T47D (cell line): ENCODE data around the gene PIANP.
"Not testable (repeated sequence)": the region's sequence is repeated elsewhere in the genome, so short reads cannot be mapped to it uniquely, and the experiment has no call there.

Source experiments
- DNase-seq, 2 experiments: peaks; one replicate each; pipeline versions ENCODE4 v3.0.0 to v3.0.0-alpha.2; 2011 to 2012; ENCODE audit warnings: low read depth in 1 of 2, low spot score in 1 of 2
- JUND ChIP-seq: IDR thresholded peaks from 2 replicates; pipeline ENCODE4 v1.6.1; 2012; ENCODE audit warnings: low read depth
- in situ Hi-C: cut with HindIII; loops from 2 replicates; pipeline ENCODE4 v1.10.0; 2016; ENCODE audit warnings: low sequenced_read_pairs, low pct_unique_long_range_greater_than_20kb

PIANP gene, protein sequence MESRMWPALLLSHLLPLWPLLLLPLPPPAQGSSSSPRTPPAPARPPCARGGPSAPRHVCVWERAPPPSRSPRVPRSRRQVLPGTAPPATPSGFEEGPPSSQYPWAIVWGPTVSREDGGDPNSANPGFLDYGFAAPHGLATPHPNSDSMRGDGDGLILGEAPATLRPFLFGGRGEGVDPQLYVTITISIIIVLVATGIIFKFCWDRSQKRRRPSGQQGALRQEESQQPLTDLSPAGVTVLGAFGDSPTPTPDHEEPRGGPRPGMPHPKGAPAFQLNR

DNA sequence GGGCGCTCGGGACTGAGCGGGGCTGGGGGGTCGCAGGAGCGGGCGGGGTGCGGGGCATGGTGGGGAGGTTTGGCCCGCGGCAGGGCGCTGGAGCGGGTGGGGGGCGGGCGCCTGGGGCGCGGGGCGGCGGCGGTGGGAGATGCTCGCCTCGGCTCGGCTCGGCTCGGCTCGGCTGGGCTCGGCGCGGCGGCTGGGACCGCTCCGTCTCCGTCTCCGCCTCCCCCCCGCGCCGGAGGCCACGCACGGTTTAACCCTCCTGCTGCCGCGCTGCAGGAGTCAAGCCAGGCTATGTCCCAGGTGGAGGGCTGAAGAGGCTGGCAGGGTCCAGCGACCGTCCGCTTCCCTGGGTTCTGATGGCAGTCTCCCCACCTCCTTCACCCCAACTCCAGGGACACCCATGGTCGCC is at the start of gene PIANP:
TSS of gene PIANP (minus strand) at position 170 of the 406 bp plus-strand sequence. CDS start 2,754 bp downstream, outside the sequence.
- peak; percentile 20 to 23 for DNase-seq
- TF ChIP-seq JUND = no peak
- in situ Hi-C loops = no loop called here

DNA sequence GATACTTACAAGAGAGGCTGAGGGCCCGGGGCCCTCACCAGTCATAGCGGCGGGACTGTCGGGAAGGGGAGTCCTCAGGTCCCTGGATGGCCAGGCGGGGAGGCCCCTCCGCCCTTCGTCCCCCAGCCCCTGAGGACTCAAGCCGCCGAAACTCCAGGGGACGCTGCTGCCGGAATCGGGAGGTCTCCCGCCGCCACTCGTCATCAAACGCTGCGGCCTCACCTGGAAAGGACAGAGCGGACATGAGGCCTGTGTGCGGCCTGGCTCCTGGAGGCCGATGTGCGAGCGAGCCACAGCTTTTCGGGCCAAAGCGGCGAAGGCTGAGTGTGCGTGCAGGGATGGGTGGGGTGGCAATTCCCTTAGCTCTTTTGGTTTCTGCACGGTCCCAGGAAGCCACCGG is 48.1 kb upstream of the PIANP start:
- TF ChIP-seq JUND = no peak
- in situ Hi-C loops = no loop called here
- no peak for DNase-seq

DNA sequence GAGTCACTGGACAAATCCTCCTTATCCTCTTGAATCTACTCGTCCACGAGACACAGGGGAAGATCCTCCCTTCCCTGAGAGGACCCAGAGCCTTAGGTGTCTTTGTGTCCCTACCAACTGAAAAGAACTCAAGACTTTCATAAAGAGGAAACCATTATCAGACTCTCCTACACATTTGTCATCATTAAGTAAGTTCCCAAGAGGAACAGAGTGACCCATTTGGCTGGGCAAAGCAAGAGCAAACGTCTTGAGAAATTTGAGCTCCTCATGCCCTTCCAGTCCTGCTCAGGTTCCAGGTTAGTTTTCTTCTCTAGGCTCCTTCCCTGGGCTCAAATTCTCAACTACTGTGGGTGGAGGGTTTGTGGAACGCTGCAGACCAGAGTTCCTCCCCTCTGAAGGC is 46.6 kb upstream of the PIANP start:
- no peak for DNase-seq
- no peak for TF ChIP-seq JUND
- in situ Hi-C loops = no loop called here

DNA sequence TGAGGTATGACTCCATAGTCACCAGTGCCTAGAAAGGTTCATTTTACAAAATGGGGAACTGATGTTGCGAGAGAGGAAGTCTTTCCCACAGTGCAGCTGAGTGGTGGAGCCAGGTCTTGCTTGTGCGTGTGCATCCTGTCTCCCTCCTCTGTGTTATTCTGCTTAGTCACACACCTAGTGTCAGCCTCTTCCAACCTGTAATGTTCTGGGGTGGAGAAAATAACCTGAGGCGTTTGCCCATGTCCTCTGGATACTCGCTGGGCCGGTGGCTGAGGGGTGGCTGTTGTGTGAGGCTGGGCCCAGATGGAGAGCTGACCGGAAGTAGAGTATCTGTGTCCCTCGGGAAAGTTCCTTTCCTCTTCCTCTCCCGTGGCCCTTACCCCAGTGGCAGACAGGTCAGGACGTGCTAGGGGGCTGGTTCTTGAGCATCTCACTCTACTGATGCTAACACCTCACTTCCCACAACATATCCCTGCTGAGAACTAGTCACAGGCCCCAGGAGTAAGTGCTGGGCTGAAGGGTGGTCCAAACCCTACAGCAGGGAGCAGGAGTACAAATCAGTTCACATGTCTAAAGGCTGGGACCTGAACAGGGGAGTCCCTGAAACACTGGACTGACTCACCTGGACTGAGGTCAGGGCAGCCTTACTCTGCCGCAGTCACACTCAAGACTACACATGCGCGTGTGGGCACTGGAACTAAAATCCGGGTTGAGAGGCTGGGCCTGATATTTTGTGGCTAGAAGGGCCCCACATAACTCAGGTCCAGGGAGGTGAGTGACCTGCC is 45.3 kb upstream of the PIANP start:
- DNase-seq = no peak
- TF ChIP-seq JUND = no peak
- in situ Hi-C loops = no loop called here

DNA sequence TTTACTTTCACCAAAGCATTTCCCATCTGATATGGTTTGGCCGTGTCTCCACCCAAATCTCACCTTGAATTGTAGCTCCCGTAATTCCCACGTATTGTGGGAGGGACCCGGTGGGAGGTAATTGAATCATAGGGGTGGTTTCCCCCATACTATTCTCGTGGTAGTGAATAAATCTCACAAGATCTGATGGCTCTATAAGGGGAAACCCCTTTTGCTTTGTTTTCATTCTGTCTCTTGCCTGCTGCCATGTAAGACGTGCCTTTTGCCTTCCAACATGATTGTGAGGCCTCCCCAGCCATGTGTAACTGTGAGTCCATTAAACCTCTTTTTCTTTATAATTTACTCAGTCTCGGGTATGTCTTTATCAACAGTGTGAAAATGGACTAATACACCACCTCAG is 42.7 kb upstream of the PIANP start:
- in situ Hi-C loops, DNase-seq: not testable (repeated sequence)

DNA sequence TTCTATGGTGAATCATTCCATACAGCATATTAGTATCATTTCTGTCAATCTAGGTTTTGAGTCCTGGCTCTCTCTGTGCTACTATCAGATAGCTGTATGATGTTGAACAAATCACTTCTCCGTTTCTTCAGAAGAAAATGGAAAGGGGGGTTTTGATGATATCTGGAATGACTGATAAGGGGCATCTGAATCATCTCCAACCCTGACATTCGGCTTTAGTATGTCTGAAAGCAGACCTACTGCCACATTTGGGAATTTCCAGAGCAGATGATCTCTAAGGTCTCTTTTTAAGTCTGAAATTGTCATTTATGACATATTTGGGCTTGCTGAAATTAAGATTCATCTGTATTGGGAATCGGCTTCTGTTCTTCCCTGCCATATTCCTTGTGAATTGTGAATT is 42.2 kb upstream of the PIANP start:
- in situ Hi-C loops = no loop called here
- no peak for TF ChIP-seq JUND
- no peak for DNase-seq

DNA sequence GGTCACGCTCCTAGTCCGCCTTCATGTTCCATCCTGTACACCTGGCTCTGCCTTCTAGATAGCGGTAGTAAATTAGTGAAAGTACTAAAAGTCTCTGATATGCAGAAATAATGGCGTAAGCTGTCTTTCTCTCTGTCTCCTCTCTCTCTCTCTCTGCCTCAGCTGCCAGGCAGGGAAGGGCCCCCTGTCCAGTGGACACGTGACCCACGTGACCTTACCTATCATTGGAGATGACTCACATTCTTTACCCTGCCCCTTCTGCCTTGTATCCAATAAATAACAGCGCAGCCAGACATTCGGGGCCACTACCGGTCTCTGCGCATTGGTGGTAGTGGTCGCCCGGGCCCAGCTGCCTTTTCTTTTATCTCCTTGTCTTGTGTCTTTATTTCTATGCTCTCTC is 41.5 kb upstream of the PIANP start:
- in situ Hi-C loops, DNase-seq: not testable (repeated sequence)

DNA sequence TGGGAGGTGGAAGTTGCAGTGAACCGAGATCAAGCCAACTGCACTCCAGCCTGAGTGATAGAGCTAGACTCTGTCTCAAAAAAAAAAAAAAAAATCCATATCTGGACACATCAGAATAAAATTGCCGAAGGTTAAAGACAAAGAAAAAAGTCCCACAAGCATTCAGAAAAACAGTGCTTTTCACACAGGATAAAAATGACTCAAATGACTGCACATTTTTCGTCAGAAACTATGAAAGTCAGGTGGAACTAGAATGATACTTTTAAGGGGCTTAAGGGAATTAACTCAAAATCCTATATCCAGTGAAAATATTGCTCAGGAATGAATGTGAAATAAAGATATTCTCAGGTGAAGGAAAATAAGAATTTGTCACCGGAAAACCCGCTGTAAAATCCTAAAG is 36.1 kb upstream of the PIANP start:
- in situ Hi-C loops = no loop called here
- no peak for TF ChIP-seq JUND
- no peak for DNase-seq

DNA sequence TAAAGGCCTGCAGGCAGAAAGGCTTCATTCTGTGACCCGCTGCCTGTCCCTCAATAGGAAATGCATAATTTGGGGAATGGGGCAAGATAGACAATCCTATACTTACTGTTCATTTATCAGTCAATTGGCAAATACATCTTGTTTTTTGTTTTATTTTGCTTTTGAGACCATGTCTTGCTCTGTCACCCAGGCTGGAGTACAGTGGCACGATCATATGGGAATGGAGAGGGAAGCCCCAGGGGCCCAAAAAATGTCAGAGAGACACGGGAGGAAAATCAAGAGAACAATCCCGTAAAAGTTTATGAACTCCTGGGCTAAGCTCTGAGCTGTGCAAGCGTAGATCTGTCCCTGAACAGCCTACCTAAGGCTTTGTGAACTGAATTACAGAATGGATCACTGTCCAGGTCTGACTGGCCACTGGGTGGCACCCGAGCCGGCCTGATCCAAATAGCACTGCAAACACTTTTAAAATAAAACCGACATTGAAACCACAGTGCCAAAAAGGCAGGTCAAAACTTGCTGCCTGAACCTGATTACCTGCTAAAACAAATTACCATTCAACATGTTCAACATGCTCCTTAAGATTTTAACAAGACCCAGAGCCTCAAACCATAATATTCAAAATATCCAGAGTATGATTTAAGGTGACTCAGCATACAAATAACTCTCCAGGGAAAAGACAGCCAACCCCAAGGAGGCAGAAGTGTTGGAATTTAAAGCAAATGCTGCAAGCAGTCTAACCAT is 35.0 kb upstream of the PIANP start:
- peak in 1 of 2 experiments; percentile 70 for DNase-seq

DNA sequence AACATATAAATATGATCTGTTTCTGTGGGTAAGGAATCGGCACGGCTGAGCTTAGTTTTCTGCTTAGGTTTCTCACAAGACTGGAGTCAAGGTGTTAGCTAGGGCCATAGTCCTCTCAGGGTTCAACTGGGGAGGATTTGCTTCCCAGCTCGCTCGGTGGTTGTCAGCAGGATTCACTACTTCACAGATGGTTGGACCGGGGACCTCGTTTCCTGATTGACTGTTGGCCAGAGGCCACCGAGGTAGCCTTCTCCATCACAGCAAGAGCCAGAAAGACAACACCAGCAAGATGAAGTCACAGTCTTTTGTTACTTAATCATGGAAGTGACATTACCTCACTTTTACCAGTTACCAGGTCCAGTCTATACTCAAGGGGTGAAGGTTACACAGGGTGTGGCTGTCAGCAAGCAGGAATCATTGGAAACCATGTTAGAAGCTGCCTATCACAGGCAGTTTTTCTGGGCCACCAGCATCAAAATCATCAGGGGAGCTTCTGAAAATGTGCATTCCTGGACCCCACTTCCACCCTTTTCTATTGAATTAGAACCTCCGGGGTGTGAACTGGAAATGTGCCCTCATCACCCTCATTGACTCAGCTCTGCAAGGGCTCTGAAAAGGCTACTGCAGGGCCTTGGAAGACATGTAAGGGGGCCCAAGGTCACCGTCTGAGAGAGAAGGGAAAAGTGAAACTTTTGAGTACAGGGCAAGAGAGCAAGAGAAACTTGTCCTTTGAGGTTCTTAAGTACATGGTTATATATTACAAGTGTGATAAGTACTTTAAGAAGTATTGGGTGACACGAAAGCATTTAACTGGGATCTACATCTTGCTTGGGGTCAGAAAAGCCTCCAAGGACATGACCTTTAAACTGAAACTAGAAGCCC is 34.1 kb upstream of the PIANP start:
- no peak for DNase-seq
- no peak for TF ChIP-seq JUND
- in situ Hi-C loops = no loop called here

More for the DNA sequence above, 35.0 kb upstream of the PIANP start:
- TF ChIP-seq JUND = no peak
- in situ Hi-C loops = no loop called here

DNA sequence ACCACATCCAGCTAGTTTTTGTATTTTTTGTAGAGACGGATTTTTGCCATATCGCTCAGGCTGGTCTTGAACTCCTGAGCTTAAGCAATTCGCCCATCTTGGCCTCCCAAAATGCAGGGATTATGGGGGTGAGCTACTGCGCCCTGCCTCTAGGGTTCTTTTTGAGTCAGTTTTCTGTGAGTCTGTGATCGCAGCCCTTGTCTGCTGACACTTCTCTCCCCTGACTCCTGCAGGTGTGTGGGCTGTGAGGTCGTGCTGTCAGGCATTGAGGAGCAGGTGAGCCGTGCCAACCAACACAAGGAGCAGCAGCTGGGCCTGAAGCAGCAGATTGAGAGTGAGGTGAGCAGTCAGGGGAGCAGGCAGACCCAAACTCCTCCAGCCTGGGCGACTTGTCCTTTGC is 29.6 kb upstream of the PIANP start:
- DNase-seq = no peak
- in situ Hi-C loops = no loop called here

DNA sequence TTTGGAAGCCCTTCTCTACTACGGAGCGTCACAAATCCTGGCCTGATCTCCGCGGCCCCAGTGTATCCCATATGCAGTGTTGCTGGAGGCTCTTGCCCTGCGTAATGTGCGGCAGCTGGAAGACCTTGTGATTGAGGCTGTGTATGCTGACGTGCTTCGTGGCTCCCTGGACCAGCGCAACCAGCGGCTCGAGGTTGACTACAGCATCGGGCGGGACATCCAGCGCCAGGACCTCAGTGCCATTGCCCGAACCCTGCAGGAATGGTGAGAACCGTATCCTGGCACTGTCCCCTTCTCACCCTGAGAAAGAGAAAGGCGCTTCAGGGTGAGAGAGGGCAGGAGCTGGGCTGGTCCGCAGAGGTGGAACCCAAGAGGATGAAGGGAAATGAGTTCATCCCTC is 28.6 kb upstream of the PIANP start:
- no peak for DNase-seq
- no peak for TF ChIP-seq JUND
- in situ Hi-C loops = no loop called here

More for the DNA sequence above, 29.6 kb upstream of the PIANP start:
- TF ChIP-seq JUND = no peak

DNA sequence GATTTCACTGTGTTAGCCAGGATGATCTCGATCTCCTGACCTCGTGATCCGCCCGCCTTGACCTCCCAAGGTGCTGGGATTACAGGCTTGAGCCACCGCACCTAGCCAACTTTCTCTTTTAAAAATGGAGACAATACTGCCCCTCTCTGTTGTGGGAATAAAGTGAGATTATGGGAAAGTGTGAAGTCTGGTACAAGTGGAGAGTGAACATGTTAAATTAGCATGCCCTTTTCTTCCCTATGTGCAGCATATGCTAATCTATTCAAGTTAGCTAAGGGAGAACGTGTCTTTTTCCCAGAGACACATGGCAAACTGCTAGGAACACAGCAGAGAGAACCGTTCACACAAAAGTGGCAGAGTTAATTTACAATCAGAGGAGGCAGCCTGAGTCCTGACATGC is 24.7 kb upstream of the PIANP start:
- DNase-seq = no peak
- in situ Hi-C loops = no loop called here
- no peak for TF ChIP-seq JUND
